Astrocyte of the spinal cord (primary cell): ENCODE measurements around the gene KCNIP4.
A peak's percentile ranks its signal among the peaks of the same experiment; 100 is the strongest.

Experiments
- DNase-seq: peaks from one replicate; pipeline ENCODE4 v3.0.0; 2011; ENCODE audit warnings: low read depth, low spot score
- H3K4me3 ChIP-seq: 2 replicates; pipeline ENCODE4 v1.5.1; 2011; ENCODE audit warnings: low read depth, mild to moderate bottlenecking, low read length, moderate library complexity
- in situ Hi-C: cut with HindIII; loops from 2 replicates; pipeline ENCODE4 v1.10.0; 2017; ENCODE audit warnings: low sequenced_read_pairs
- TF ChIP-seq, protein P1 (sequence below): IDR thresholded peaks from 2 replicates; pipeline ENCODE4 v1.5.1; 2012; ENCODE audit warnings: low read depth, mild to moderate bottlenecking, low read length, inconsistent platforms

Gene KCNIP4

DNA sequence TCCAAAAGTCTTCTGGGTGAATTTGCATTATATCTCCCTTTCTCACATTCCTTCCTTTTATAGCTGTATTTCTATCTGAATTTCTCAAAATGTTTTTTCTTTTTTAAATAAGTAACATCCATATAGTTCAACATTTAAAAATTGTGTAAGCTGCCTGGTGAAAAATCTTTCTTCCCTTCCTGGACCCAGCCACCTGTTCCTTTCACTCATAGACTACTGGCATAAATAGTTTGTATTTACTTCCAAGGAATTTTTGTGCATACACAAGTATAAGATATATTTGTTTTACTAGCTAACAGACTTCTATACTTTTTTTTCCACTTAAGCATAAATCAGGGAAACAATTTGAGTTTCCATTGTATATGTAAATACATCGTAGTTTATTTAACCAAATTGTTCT is 1212.6 kb downstream of the KCNIP4 start:
- in situ Hi-C loops: no loop called here
- no peak for DNase-seq
- H3K4me3 ChIP-seq: no peak overlapping the region
- TF ChIP-seq, protein P1, sequence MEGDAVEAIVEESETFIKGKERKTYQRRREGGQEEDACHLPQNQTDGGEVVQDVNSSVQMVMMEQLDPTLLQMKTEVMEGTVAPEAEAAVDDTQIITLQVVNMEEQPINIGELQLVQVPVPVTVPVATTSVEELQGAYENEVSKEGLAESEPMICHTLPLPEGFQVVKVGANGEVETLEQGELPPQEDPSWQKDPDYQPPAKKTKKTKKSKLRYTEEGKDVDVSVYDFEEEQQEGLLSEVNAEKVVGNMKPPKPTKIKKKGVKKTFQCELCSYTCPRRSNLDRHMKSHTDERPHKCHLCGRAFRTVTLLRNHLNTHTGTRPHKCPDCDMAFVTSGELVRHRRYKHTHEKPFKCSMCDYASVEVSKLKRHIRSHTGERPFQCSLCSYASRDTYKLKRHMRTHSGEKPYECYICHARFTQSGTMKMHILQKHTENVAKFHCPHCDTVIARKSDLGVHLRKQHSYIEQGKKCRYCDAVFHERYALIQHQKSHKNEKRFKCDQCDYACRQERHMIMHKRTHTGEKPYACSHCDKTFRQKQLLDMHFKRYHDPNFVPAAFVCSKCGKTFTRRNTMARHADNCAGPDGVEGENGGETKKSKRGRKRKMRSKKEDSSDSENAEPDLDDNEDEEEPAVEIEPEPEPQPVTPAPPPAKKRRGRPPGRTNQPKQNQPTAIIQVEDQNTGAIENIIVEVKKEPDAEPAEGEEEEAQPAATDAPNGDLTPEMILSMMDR: no peak

GRCh38 chr4:20724915-20725314 is 1223.7 kb downstream of the KCNIP4 start:
- DNase-seq: no peak
- TF ChIP-seq, protein P1: no peak
- no peak overlapping the region for H3K4me3 ChIP-seq
- in situ Hi-C loops: no loop called here

GRCh38 chr4:20723463-20723862 is 1225.1 kb downstream of the KCNIP4 start:
- no peak overlapping the region for H3K4me3 ChIP-seq
- TF ChIP-seq, protein P1: no peak
- in situ Hi-C loops: no loop called here
- no peak for DNase-seq

- no peak overlapping the region for H3K4me3 ChIP-seq
- DNase-seq: no peak
- in situ Hi-C loops: no loop called here
- TF ChIP-seq, protein P1: no peak
Observed at GRCh38 chr4:20723019-20723418, 1225.6 kb downstream of the KCNIP4 start.

GRCh38 chr4:20711335-20711734 is 1237.2 kb downstream of the KCNIP4 start:
- TF ChIP-seq, protein P1: no peak
- no peak for DNase-seq
- H3K4me3 ChIP-seq: no peak overlapping the region
- in situ Hi-C loops: no loop called here

- in situ Hi-C loops: no loop called here
- TF ChIP-seq, protein P1: no peak
- DNase-seq: peak; percentile 94
Observed at GRCh38 chr4:20700007-20700761, 1248.4 kb downstream of the KCNIP4 start, which contains the start of gene PACRGL. TSS of gene PACRGL (plus strand) at chr4:20700458. CDS start at chr4:20704482, 4,024 bp downstream.

More at GRCh38 chr4:20700007-20700761, 1248.4 kb downstream of the KCNIP4 start, which contains the start of gene PACRGL:
- H3K4me3 ChIP-seq: peak within 1 kb of the TSS; percentile 90
